Activated T-helper 1 cell treated with anti-CD3 and anti-CD28 coated beads, Interleukin-2, amount 50 U/mL, for 16 hours (primary cell): ENCODE results near the gene SLC49A4.

ENCODE experiments used
- DNase-seq, 2 donors: peaks; one replicate each; pipeline ENCODE4 v3.0.0-alpha.2; 2020; ENCODE audit warnings: low read depth in 1 of 2, low spot score in 1 of 2

Gene SLC49A4

DNA sequence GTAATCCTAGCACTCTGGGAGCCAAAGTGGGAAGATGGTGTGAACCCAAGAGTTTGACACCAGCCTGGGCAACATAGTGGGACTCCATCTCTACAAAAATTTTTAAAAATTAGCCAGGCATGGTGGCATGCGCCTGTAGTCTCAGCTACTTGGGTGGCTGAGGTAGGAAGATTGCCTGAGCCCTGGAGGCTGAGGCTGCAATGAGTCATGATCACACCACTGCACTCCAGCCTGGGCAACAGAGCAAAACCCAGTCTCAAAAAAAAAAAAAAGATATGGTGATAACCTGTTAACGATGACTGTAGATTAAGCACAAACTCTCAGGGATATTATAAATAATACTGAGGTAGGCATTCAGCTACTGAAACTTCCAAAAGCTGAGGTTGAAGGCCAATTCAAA, 107.5 kb downstream of the SLC49A4 start:
- no peak for DNase-seq

DNA sequence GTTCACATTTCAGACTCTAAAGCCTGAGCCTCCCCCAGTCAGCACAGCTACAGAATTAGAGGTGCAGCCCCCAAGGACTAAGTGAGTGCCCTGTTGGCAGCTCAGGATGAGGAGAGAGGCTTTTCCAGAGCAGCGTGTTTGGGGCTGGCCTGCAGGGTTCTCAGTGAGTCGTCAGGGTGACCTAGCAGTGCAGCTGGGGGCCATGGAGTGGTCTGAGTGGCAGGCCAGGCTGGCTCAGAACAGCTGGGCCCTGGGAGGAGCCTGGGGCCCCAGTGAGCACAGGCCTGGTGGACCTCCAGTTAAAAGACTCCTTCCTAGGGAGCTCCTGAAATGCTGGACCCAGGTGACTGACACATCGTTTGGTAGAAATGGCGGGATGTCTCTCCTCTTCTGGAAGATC, 108.3 kb downstream of the SLC49A4 start:
- DNase-seq: no peak

DNA sequence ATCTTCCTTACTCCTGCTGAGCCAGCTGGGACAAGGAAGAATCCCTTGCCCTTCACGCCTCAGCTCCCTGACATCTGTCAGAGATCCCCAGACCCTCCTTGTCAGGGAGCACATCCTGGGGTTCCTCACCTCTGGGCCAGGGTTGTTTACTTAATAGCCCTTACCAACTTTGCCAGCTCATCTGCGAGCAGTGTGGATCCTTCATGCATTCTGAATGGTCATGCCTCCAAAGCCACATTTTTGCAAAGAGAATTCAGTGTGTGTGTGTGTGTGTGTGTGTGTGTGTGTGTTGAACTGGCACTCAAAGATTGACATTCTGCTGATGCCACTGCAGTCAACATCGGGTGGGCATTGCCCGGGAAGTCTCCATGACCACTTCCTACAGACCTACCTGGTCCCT, 112.6 kb downstream of the SLC49A4 start:
- no peak for DNase-seq

DNA sequence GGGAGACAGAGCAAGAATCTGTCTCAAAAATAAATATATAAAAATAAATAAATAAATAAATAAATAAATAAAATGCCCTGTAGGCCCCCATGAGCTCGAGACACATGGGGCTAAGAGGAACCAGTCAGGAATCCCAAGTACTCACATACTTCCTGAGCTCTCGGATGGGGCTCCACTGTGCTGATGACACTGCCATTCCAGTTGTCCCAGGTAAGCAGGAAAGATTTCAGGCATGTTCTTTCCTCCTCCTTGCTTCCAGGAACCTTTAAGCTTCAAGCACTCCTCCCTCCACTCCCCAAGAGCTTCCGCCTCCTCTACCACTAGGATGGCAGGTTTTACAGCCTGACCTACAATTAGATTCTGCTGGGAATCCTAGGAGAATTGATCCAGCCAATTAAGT, 113.4 kb downstream of the SLC49A4 start:
- DNase-seq: no peak

DNA sequence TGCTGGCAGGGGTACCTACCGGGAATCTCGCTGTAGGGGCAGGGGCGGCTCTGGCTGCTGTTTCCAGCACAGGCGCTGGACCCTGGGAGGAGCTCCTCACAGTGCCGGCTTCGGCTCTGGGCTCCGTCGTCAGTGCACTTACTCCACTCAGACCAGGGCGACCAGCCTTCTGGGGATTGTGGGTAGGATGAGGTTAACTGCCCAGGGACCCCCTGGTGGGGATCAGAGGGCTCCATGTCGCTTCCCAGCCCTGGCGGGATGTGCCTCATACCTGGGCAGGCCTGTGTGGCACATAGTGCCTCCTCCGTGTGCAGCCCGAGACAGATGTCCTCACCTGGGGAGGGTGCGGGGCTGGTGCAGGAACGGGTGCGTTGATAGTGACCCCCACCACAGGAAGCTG, 117.0 kb downstream of the SLC49A4 start:
- no peak for DNase-seq

DNA sequence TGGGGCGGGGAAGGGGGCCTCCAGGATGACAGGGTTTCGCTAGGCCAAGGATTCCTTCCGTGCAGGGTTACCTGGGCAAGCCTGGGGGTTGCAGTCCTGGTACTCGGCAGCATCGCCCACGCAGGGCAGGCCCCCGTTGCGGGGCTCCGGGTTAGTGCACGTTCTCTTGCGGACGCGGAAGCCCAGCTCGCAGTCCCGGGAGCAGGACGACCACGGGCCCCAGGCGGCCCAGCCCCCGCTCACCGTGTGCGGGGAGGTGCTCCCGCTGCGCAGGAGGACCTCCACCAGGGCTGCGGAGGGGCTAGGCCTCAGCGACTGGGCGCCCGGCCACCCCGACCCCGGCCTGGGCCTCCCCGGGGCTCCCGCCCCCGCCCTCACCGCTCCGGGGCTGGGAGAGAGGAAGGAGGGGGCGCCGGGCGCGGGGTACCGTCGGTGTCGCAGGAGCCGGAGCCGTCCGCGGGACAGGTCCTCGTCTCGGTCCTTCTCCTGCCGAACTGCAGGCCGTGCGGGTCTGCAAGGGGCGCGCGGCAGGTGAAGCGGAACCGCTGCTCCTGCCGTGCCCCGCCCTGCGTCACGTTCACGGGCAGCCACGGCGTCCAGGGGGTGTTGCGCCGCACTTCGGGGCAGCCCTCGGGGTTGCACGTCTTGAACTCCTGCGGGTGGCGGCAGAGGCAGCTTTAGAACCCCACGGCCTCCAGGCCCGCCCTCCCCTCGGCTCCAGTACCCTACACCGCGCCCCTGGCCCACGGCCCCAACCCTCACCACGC, 118.1 kb downstream of the SLC49A4 start:
- DNase-seq: no peak

DNA sequence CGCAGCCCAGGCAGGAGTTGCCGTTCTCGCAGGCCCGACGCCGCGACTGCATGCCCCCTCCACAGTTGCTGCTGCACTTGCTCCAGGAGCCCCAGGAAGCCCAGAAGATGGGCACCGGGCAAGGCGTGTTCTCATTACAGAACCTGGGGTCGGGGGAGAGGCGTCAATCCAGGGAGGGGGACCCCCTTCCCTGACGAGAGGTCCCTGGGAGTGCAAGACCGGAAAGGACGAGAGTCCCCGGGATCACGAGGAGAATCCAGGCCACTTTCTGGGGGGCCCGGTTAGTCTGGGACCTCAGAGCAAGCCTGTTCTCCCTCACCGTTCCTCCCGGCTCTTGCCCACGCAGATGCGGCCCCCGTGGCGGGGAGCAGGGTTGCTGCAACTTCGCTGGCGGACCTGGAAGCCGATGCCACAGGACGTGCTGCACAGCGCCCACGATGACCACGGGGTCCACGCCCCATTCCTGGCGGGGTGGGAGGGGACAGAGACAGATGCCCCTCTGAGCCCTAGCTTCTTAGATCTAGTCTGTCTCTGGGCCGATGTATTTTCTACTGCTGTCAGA, 118.8 kb downstream of the SLC49A4 start:
- DNase-seq: no peak

DNA sequence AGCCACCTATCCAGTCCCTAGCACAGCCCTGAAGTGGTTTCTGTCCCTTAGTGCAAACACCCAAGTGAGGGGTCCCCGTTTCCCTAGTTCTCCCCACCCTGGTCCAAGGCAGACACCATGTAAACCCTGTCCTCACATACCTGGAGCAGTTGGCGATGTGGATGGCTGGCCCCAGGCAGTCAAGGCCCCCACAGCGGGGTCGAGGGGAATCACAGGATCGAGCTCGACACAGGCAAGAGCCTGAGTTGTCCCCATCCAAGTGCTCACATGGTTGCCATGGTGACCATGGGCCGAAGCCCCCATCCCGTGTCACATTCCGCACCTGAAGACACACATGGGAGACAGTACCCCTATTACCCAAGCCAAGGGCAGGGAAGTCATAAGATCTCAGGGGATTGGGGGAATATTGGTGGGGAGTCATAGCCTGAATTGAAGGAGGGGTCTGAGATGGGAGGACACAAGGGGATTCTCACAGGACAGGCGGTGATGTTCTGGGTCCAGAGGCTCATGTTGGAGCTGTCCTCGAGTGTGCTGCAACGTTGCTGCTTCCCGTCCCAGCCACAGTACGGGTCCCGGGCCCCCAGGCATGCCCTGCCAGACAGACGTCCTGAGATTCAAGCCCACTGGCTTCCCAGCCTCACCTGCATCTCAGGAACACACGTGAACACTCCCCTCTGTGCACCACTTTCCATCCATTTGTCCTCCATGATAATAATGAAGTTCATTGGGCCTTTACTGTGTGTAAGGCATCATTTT, 120.6 kb downstream of the SLC49A4 start:
- DNase-seq: no peak

DNA sequence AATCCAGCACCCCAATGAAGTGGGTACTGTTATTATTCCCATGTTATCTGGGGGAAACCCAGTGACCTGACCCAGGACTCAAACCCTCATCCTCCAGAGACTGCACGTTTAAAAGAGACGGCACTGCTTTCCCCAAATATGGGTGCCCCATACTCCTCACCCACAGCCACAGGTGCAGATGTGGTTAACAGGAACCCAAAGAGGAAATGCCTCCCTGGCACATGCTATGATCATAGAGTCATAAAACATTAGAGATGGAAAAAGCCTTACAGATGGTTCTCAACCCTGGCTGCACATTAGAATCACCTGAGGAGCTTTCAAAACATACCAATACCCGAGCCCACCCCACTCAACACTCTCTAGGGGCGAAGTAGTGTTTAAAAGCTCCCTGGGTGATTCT, 121.2 kb downstream of the SLC49A4 start:
- no peak for DNase-seq

DNA sequence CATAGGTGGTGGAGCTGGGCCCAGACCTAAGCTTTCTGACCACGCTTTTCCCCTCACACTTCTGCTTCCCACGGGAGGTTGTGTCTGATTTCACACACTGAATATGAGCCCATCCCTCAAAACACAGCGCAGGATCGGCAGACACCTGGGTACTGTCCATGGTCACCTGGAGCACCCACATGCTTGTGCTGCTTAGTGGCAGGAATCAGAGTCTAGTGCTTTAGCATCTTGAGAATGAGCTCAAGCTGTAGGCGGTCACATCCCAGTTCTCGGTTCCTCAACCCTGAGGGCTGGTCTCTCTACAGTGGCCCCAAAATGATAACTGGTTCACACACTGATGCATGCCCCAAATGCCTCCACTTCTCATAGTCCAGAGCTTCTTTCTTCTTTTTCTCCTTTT, 121.7 kb downstream of the SLC49A4 start:
- DNase-seq: no peak

DNA sequence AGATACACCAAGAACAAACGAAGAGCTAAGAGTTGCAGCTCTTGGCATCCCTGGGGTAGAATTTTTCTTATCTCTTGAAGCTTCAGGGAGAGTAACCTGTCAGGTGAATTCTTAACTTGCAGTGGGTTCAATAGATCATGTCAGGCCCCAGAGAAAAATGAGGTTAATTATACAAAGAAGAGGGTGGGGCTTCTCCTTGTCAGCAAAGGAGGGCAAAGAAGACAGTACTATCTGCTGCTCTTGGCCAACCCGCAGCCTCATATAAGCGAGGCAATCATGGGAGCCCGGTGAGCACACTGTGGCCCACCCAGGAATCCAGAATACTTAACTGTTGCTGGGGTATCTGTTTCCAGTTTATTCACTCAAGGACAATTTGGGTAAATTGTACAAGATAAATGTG, 122.5 kb downstream of the SLC49A4 start:
- DNase-seq: no peak

DNA sequence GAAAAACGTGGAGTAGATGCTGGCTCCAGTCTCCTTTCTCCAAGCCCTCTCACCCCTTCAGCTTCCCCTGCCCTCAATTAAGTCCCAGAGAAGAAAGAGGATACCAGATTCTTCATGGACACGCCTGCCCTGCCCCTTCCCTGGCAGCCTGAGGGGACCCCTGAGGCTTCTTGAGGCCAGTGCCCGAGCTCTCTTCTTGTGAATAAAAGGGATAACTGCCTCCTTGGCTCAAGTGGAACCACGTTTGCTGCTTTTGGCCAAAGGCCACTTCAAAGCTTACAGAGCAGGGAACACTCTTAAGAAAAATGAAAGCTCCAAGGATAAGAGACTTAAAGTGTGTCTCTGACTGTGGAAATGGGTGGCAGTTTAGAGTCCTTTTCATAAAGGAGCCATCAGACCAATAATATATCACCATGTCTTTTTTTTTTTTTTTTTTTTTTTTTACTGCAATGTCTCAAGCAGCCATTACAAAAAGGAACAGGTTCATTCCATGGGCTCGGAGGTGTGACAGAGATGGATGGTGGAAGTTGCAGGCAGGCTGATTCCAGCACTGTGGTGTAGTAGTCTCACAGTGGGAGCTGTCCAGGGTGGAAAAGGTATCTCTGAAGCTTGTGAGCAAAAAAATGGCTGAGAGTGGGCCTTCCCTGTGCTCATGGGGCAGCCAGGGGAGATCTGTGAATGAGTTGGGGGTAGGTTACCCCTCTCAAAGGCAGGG, 123.9 kb downstream of the SLC49A4 start:
- DNase-seq: no peak

DNA sequence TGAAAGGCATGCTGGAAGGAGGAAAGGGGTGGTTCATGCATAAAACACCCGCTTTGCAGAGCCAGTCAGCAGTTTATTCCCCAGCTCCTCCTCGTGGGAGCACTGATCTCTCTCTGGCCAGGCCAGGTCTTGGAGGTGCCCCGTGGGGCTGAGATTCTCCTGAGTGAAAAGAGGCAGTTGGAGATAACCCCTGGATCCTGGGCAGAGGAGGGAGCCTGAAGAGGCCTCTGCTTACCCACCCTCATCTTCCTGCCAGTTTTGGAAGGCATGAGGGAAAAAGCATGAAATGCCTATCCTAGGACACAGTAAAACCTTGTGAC, 124.4 kb downstream of the SLC49A4 start:
- DNase-seq: no peak

DNA sequence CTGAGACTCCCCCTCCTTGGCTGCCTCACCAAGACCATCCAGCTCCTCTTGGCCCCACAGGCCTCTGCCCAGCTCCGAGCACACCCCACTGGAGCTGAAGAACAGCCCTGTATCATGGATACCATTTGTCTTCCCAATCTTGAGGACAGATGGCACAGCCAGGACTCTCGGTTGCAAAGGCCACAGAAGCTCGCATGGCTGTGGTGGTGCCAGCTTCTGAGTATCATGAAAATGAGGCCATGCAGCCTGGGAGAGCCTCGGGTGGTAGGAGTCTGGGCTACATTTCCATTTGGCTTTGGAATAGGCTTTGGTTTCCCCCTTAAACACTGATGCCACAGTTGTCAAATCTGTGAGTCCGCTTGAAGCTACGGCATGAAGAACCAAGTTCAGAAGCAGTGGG, 126.1 kb downstream of the SLC49A4 start:
- no peak for DNase-seq

DNA sequence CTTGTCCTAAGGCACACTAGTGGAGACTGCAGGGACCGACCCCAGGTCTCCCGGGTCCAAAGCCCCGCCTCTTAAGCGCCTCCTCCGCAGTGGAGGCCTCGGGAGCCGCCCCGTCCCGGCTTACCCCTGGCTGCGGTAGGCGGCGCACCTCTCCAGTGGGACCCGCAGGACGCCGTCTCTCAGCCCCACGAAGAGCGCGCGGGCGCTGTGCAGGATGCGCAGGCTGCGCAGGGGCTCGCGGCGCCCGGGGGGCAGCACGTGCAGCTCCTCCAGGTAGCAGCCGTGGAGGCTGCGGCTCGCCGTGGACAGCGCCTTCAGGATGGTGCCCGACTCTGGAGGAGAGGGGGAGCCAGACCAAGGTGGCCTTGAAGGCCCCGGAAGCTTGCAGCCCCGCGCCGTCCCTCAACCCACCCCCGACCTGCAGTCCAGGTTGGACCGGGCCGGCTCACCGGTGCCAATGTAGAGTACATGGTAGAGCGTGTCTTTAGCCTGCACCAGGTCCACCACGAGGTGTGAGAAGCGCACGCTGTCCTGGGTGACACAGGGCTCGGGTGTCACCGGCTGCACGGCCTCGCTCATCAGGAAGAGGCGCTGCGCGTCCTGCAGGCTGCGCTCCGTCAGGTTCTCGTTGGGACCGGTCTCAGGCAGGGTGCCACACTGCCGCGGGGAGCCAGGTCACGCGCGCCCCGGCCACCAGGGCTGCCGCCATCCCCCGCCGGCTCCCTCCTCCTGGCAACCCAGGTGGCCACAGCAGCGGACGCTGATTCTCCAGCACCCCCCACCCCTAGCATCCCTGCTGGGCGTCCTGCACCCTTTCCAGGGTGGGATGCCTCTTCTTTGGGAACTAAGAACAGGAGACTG, 127.2 kb downstream of the SLC49A4 start:
- DNase-seq: no peak

DNA sequence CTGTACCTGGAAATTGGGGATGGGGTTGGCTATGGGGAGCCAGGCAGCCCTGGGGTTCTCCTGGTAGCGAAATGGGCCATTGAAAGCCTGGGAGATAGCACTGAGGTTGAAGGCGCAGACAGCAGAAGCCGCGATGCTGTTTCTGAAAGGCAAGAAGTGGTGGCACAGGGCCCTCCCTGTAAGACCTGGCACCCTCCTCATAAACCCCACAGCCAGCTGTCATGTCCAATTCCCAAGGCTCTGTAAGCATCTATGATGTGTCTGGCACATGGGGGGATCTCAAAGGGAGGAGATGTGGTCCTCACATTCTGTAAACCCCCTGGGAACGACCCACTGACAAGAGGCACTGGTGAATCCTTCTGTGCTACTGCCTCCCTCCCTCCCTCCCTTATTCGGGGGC, 128.7 kb downstream of the SLC49A4 start:
- DNase-seq: no peak

DNA sequence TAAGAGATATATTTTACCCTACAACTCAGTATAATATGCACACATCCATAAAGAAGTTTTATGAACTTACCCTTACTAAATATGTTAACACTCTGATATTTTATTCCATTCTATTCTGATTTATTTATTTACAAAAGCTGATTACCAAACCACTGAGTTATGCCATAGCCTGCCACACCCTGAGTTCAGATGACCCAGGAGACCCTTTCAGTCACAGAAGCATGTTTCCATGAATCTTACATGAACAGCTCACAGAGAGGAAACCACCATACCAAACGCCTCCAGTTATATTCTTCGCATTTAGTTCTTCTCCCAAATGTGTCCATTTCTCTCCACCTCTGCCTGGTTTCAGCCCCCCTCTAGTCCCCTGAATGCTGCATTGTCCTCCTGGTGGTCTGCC, 129.2 kb downstream of the SLC49A4 start:
- DNase-seq: no peak

DNA sequence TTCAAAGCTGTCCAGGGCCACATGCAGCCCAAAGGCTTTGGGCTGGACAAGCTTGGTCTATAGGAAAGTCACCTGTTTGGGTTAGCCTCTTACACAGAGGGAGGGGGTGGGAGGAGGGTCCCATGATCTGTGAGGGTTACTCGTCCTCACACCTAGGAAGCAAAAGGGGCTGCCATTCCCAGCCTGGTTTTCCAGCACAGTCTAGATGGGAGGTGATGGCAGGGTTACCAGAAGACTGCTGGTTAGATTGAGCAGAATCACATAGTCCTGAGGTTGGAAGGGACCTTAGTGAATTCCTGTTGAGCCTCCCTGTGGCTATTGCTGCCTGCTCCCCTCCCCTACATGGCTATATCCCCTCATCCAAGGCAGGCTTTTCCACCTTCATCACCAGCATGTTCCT, 130.9 kb downstream of the SLC49A4 start:
- DNase-seq: no peak

DNA sequence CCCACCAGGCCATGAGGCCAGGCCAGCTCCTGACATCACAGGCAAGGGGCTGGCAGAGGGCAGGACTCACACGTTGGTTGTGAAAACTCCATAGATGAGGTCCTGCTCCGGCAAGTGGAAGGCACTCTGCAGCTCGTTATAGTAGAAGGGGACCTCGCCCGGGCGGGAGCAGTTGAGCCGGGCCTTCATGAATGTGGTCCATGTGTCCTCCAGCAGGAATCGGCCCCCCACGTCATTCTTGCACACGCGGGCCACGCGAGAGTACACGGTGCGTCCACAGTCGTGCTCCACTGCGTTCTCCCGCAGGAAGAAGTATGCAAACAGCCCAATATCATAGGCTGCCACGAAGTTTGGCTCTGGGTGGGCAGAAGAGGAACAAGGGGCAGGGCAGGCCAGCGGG, 131.5 kb downstream of the SLC49A4 start:
- DNase-seq: no peak

DNA sequence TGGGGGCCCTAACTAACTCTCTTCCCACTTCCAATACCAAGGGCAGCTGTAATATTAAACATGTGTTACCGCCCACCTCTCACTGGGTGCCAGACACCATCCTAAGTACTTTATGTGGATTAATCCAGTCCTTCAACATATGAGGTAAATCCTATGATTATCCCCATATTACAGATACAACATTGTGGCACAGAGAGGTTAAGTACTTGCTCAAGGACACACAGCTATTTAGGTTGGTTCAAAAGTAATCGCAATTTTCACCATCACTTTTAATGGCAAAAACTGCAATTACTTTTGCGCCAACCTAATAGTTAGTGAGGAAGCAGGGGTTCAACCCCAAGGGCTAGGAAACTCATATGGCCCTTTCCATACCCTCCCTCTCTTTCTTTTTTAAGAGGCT, 131.9 kb downstream of the SLC49A4 start:
- no peak for DNase-seq

DNA sequence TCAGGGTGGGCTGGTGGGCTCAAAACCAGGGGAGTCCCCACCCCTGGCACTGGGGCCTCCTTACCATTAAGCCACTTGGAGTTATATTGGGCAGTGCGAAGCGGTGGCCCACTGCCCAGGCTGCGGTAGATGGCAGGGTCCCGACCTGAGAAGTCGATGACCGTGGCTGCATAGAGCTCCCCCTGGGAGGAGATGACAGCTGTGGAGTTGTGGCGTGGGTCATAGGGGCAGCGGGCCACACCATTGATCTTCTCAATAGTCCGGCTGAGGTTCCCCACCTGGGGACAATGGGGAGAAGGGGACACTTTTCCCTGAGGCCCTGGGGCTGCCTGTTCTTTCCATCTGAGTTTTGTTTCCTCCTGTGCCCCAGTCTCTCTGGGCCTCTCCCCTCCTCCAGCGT, 132.9 kb downstream of the SLC49A4 start:
- DNase-seq: no peak
